Pons (tissue), 1 donor: ENCODE measurements around the gene ULK3.

ENCODE experiments used
- DNase-seq: peaks from one replicate; pipeline ENCODE4 v3.0.0-alpha.2; 2016; ENCODE audit warnings: low spot score

ULK3 gene

DNA sequence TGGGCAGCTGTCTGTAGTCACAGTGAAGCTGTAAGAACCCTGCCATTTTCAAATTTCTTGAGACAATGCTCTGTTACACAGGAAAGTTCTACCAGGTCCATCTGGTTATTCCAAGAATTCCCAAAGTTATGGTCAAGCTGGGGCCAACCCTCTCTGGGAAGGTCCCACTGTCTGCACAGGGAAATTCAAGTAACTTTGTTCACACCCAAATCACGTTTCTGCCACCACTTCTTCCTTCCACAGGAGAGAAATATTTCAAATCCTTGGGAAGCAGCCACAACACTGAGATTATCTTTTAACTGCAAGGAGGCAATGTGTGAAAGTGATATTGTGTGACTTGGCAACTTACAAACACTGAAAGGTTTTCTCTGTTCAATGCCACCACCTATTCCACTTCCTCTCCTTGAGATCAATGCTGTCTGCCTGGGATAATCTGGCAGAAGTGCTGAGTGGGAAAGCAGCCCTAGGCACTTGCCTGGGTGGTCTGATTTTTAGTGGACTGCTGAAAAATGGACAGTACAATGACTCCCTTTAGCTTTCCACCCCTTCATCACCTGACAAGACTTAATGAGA is 24.6 kb upstream of the ULK3 start:
- no peak for DNase-seq

DNA sequence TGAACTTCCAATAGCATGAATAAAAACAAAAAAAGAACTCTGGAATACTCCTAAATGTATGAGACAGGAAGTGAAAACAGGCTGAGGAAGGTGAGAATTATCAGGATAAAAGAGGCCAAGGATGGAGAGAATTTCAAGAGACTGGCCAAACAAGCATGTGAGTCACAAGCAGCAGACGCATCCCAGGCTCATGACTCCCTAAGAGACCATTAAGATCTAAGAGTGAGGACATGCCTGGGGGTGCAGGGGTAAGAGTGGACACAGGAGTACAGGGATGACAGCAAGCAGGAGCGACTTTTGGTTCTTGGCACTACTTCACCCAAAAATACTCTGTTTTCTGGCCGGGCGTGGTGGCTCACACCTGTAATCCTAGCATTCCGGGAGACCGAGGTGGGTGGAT is 23.1 kb upstream of the ULK3 start:
- DNase-seq = no peak

DNA sequence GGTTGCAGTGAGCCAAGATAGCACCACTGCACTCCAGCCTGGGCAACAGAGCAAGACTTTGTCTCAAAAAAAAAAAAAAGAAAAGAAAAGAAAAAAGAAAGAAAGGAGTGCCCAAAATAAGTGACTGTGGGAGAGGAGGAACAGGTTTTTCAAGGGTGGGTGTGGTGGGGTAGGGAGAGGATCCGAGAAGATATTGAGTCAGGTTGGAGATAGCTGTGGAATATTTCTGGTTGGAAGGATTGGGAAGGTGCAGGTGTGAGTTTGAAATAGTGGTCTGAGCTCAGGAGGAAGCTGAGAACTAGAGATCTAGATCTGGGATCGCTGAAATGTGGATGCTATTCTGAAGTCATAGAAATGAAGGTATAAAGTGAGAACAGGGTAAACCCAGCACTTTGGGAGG is 22.4 kb upstream of the ULK3 start:
- no peak for DNase-seq

DNA sequence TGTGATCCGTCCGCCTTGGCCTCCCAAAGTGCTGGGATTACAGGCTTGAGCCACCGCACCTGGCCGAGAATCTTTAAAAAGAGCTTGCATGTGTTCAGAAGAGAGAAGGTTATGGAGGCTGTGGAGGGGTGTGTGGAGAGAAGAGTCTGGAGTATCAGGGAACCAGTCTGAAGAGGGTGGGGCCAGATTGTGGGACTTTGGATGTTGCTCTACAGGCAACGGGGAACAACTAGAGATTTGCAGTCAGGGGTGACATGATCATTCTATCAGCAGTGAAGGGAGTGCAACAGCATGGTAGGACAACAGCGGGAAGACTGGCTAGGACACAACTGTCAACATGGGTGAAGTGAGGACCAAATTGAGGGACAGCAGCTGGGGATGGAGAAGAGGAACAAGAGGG is 21.3 kb upstream of the ULK3 start:
- DNase-seq = no peak

DNA sequence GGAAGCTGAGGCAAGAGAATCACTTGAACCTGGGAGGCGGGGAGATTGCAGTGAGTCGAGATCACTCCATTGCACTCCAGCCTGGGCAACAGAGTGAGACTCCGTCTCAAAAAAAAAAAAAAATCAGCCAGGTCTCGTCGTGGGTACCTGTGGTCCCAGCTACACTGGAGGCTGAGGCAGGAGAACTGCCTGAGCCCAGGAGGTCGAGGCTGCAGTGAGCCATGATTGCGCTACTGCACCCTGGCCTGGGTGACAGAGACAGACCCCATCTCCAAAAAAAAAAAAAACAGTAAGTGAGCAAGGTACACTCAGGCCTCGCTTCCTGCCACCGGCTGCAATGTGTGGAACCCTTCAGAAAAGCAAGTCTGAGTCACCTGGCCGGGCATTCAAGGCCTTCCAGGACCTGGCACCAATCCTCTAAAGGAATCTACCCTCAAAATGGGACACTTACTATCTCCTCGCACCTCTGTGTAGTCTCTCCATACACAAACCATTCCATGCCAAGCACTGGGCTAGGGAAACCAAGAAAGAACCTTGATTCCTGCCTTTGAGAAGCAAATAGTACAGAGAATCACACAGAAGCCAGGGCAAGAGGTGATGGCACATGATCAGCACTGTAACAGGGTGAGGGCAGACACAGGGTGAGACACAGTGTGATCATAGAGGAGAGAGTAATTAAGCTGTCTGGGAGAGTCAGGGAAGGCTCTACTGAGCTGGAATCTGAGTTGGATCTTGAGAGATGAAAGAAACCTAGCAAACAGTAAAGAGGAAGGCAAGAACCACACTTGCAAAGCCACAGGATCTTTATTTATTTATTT is 20.5 kb upstream of the ULK3 start:
- DNase-seq = no peak

DNA sequence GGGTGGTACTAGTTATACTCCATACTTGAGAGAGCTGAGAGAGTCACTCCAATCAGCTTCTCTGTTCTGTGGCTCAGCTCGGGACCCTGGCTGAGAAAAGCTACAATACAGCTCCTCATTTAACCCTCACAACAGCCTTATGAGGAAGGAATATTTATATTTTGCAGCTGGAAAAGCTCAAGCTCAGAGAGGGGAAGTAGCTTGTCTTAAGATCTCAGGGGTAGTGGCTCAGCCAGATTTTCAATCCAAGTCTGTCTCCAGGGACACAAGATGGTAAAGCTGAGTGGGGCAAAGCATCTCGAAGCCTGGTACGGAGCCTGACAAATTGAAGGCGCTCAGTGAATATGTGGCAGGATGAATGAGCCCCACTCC is 15.4 kb upstream of the ULK3 start:
- no peak for DNase-seq

DNA sequence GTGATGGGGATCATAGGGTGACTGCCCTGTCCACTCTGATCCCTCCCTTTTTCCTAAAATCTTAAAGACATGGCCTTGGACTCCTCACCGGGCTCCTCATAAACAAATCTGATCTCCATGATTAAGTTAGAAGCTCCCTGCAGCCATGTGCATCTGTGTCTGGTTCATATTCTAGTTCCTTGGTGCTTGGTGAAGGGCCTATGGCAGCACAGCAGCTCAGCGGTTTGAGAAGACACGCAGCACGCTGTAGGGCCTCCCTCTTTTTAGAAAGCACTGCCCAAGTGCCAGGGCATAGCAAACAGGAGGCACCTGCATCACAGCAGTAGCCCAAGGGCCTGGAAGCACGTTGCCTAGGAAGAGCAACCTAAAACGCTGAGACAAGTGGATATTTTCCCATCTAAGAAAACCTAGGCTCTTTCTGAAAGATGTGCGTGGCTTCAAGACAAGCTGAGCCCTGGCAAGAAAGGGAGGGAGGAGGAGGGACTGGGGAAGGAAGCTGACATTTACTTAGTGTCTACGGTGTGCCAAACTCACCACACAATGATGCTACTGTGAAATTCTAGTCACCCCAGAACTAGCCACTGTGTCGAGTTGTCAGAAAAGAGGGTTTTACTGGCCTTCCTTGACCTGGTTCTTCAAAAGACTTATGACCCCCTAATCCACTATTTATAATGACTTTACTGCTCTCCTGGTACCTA is 14.9 kb upstream of the ULK3 start:
- DNase-seq = no peak

DNA sequence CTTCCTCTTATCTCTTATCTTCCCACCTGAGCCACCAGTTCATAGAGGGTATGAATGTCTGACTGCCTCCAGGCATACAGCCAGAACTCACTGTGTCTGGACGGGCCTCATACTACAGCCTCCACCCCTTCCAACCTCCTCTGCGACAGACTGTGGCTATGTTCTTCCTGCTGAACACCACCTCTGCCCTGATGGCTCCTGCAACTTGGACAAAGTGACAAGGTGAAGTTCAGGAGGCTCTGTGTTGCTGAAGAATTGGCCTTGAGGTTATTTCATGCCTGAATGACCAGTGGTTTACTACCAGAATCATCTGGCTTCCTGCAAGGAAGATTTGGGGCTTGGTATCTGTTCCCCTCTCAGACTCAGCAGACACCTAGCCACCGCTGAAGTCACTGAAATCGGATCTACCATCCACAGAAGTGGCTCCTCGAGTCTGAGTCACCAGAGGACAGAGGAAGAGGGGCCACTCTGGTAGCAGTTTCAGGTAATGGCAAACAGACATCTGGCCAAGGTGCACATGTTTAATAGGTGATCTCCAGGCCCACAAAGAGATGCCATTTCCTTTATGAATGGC is 14.2 kb upstream of the ULK3 start:
- no peak for DNase-seq

DNA sequence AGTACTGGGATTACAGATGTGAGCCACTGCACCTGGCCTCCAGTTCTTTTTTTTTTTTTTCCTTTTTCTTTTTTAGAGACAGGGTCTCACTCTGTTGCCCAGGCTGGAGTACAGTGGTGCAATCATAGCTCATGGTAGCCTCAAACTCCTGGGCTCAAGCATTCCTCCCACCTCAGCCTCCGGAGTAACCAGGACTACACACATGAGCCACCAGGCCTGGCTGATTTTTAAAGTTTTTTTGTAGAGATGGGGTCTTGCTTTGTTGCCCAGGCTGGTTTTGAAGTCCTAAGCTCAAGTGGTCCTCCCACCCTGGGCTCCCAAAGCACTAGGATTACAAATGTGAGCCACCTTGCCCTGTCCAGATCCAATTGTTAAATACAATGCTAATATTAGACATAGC is 13.6 kb upstream of the ULK3 start:
- no peak for DNase-seq

DNA sequence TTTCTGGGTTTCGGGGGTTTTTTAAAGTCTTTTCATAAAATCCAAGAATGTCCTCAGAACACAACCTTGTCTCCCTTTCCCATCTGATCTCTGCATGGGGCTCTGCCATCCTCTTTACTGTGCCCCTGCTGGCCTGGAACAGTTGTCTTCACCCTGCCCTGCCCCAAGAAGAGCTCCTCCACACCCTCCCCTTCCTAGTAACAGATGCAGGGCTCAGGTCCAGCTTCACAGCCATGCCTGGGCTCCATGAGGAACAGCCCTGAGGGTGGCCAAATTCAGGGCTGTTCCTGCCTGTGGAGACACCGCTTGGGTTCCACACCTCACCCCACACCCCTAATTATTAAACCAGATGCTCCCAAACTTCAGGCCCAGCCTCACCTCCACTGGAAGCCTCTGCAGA is 12.9 kb upstream of the ULK3 start:
- no peak for DNase-seq

DNA sequence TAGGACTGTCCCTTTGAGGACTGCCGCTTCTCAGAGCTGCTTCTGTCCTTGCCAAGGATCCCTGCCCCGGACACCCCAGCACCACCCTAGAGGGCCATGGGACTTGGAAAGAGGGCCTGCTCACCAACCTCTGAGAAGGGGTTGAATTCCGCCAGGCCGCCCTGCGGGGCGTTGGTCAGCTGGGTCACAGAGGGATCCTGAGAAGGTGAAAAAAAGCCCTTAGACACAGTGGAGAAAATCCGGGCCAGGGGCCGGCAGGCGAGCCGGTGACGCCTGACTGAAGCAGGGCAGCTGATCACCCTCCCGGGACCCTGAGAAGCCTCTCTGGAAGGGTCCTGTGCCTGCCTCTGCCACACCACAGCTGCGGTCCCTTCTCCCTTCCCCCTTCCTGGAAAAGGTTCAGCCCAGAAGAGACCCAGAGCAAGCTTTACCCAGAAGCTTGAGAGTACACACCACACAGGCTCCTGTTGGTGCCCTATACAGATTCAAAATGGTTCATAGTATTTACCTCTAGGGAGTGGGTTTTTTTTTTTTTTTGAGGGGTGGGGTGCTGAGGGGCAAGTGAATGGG is 11.6 kb upstream of the ULK3 start:
- DNase-seq = no peak

DNA sequence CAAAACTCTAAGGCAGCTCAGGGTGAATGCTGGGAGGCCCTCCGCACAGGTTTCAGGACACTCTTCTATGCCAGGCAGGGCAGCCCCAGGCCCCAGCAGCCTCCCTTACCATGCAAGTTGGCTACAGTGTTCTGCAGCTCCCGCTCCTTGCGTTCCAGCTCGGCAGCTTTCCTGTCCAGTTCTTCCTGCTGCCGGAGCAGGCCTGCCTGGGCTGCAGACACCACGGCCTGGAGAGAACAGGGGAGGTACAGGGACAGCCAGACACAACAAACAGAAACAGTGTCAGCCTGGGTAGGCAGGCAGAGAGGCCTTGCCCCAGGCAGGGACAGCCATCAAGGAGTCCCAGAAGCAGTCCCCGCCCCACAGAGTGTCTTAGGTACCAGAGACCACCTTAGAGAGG is 9.0 kb upstream of the ULK3 start:
- no peak for DNase-seq

DNA sequence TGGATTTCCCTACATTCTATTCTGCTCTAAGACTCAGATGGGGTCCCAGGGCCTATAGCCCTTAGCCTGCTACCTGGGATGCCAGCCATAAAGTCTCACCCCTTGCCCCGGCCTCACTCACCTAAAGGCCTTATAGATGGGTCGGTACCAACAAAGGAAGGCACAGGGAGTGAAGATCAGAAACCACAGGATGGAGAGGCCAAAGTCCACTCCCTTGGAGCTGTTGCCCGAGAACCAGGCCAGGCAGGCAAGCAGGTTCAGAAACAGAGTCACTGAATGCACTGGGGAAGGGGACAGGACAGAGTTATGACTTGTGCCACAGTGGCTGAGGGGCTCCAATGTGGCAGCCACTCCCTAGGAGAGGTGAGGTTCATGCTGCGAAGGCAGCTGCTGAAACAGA is 7.4 kb upstream of the ULK3 start:
- no peak for DNase-seq

DNA sequence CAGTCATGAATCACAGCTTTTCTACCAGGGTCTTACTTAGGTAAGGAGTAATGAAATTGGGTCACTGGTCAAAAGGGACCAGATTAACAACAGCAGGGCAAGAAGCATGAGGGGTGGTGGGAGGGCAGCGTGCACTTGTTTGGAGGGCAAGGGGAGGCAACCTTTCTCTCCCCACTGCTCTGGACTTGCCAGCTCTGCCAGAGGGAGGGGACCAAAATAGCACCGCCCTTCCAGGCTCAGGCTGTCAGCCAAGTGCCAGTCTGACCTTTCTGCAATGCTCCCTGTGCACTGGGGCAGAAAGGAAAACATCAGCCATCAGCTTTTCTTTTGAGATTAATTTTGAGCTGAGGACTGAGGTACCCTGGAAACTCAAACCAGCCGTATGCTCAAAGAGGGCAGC is 4.5 kb upstream of the ULK3 start:
- DNase-seq = no peak

DNA sequence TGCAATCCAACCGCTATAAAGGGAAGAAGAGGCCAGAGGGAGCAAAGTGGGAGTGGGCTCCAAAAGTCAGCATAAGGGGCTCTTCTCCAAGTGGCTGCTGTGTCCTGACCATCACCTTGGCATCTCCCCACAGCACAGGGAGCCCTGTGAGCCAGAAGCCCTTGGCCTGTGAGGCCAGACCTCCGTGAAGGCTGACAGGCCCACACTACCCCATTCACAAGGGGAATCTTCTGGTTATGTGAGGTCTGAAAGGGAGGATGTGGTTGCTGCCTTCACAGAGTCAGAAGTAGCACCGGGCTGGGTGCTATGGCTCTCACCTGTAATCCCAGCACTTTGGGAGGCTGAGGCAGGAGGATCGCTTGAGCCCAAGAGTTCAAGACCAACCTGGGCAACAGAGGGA is 2.6 kb upstream of the ULK3 start:
- DNase-seq = no peak

DNA sequence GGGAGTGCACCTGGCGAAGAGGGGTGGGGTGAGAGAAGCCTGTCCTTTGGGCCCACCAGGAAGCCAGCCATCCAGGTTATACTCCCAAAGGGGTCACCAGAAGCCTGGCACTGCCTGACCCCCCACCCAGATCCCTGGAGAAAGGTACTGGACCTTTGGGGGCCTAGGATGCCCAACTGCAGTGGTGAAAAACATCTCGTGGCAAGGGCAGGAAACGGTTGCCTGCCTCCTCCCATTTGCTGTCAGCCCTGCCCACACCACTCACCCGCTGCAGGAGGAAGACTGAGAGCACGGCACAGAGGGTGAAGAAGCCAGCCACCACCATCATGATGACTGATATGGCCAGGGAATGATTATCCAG is 2.2 kb upstream of the ULK3 start:
- no peak for DNase-seq

DNA sequence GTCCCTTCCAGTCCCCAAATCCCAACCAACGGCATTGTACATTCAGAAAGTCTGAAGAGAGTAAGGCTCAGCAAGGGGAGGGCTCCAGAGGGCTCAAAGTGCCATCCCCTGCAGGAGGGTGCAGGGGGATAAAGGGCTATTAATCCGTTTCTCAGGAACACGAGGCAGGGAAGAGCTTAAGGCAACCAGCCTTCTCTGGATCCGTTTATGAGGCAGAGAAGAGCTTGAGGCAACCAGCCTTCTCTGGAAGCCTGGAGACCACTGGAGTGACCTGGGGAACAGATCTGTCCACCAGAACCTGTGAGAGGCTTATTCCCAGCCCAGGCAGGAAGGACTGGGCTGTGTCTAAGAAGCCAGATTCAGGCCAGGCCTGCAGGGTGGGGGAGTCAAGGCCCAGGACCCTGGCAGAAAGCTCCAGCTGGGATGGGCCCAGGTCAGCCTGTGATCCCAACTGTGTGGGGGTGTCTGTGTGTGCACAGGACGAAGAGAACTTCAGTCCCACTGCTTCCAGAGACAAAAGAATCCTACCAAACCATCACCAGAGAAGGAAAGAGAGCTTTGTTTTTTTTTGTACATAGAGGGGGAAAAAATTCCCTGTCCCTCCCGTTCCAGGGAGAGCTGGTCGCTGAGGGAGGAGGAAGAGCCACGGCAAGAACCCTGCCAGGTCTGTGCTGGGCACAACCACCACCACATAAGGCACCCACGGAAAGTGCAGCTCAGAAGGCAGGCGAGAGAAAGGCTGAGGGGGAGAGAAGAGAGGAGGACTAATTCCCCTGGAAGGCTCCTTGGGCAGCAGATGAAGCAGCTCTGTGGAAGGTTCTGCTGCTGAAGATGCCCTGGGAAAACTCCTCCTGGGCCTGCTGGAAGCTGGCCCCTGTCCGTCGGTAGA is 1.6 kb upstream of the ULK3 start:
- DNase-seq = no peak

DNA sequence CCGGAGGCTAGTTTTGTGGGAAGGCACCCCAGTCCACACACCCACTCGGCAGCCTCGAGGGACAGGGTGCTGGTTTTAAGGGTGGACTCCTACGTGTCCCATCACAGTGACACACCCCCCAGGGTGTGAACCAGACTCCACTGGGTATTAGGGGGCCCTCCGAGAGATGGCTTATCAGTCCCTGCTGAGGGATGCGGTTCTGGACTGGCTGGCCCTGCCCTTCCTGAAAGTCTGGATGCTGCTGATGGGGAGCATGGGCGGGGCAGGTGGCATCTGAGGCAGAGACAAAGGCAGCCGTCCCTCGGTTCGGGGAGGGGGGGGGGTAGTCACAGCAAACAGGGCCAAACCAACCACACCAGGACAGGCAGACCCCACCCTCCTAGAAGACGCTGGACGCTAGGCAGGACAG is 939 bp upstream of the ULK3 start:
- DNase-seq = no peak

DNA sequence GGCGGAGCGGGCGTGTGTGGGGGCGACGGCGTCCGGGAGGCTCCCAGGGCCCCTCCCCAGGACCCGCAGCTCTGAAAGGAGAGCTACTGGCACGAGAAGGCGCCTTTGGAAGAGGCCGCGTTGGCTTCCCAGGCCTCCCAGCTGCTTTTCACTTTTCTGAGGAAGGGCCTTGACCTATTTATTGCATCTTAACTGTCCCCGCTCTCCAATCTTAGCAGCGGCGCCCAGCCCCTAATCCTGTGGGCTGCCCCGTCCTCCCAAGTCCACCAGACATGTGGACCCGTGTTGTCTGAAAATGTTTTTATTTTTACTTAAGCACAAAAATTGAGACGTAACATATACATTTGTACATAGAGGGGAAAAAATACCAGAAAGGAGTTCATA is 481 bp upstream of the ULK3 start:
- DNase-seq = no peak

DNA sequence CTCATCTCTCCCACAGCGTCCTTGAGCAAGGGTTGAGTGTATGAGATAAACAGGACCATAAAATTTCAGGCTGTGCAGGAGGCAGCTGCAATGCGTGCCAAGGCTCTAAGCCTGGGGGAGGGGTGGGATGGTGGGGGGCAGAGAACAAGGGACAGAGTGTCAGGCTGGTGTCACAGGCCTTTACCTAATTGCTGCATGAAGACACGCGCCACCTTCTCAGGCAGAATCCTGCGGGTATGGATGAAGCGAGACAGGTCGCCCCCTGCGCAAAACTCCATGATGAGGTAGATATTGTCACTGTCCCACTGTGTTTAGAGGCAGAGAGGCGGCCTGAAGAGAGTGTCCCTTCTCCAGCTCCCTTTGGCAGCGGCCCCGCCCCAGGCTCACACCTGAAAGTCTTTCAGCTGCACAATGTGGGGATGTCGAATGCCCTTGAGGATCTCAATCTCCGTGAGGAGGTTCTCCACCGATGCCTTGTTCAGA is 1.0 kb downstream of the ULK3 start:
- DNase-seq = no peak

DNA sequence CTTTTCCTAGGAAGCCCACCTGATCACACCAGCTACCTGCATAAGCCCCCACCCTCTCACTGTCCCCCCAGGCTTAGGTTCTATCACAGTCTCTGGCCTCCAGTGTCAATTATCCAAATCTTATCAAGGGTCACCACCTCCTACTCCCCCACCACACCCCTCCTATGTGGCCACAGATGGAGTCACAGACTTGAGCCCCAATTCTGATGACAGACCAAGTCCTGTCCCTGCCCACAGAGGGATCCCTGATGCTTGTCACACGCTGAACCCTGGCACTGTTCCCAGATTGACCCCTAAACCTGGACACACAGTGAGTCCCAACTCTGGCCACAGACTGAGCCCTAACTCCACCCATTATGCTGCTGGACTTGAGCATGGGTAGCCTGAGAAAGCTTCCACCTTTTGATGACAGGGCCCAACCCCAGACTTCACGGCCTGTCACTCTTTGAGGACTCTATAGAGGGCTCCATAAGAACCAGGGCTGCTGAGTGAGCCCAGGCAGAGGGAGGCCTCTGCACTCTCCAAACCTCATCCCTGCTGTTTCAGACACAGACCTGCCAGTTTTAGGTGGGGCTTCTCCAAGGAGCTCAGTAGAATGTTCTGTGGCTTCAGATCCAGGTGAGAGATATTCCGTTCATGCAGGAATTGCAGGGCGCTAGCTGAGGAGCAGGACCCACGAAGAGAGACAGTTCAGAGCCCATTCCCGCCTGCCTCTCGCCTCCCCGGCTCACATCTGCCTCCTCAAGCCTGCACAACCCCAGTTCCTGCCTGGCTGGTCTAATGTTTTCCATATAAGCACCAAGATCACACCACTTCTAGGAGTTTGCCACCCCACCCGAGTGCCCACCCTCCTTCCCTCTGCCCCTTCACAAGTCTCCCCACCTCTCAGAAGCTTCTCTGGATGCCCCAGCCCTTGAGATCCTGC is 1.8 kb downstream of the ULK3 start:
- no peak for DNase-seq
